ENCODE results near the gene VSTM2L. TPM values are rescaled to one million over a fixed set of nuclear protein-coding genes. Genes with fewer than 3 reads are reported as not detected.

The VSTM2L gene
- total RNA-seq, 1 donor from 2014 or later = 14.1 TPM

GRCh38 chr20:37907677-37908401 lies 4.9 kb downstream of the VSTM2L start:
- ATAC-seq (no peak), DNase-seq (no peak)
- H3K4me3 ChIP-seq = no peak overlapping the region
- H3K9me3 ChIP-seq = no peaks in the 10 kb centered on the region
- H3K4me1 ChIP-seq = peaks cover 13% of the 10 kb centered on the region
- no peak overlapping the region for H3K27ac ChIP-seq
- H3K36me3 ChIP-seq = no peaks in the 10 kb centered on the region
- peaks cover 32% of the 10 kb centered on the region for H3K27me3 ChIP-seq (ENCODE audit: low read depth)
- TF ChIP-seq, protein P1, sequence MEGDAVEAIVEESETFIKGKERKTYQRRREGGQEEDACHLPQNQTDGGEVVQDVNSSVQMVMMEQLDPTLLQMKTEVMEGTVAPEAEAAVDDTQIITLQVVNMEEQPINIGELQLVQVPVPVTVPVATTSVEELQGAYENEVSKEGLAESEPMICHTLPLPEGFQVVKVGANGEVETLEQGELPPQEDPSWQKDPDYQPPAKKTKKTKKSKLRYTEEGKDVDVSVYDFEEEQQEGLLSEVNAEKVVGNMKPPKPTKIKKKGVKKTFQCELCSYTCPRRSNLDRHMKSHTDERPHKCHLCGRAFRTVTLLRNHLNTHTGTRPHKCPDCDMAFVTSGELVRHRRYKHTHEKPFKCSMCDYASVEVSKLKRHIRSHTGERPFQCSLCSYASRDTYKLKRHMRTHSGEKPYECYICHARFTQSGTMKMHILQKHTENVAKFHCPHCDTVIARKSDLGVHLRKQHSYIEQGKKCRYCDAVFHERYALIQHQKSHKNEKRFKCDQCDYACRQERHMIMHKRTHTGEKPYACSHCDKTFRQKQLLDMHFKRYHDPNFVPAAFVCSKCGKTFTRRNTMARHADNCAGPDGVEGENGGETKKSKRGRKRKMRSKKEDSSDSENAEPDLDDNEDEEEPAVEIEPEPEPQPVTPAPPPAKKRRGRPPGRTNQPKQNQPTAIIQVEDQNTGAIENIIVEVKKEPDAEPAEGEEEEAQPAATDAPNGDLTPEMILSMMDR (IDR thresholded peaks at IDR 0.05) = no peak
- intact Hi-C loops (cut with DNase I) = no loop called here

- no peak for DNase-seq
- TF ChIP-seq, protein P1 (IDR thresholded peaks at IDR 0.05) = no peak
- Histone ChIP-seq H3K27ac (no peak overlapping the region), H3K36me3 (no peaks in the 10 kb centered on the region), H3K4me3 (no peak overlapping the region), H3K9me3 (no peaks in the 10 kb centered on the region), H3K27me3 (ENCODE audit: low read depth) (peaks cover 36% of the 10 kb centered on the region), H3K4me1 (peaks cover 10% of the 10 kb centered on the region)
- no peak for ATAC-seq
- intact Hi-C loops (cut with DNase I) = no loop called here
Measured at GRCh38 chr20:37911261-37911660, 8.3 kb downstream of the VSTM2L start.

GRCh38 chr20:37911838-37912281 lies 8.9 kb downstream of the VSTM2L start:
- DNase-seq = no peak
- Histone ChIP-seq H3K4me1 (peaks cover 10% of the 10 kb centered on the region), H3K4me3 (no peak overlapping the region), H3K9me3 (no peaks in the 10 kb centered on the region), H3K36me3 (no peaks in the 10 kb centered on the region), H3K27ac (no peak overlapping the region), H3K27me3 (ENCODE audit: low read depth) (peaks cover 42% of the 10 kb centered on the region)
- peak in 1 of 2 donors; percentile 53 for ATAC-seq
- TF ChIP-seq, protein P1 (IDR thresholded peaks at IDR 0.05) = no peak
- intact Hi-C loops (cut with DNase I) = no loop called here

- Histone ChIP-seq H3K4me1 (peaks cover 10% of the 10 kb centered on the region), H3K4me3 (no peak overlapping the region), H3K27me3 (ENCODE audit: low read depth) (peaks cover 43% of the 10 kb centered on the region), H3K27ac (no peak overlapping the region), H3K9me3 (no peaks in the 10 kb centered on the region), H3K36me3 (no peaks in the 10 kb centered on the region)
- no peak for DNase-seq
- TF ChIP-seq, protein P1 (IDR thresholded peaks at IDR 0.05) = no peak
- ATAC-seq = no peak
- intact Hi-C loops (cut with DNase I) = no loop called here
Measured at GRCh38 chr20:37912874-37913273, 9.9 kb downstream of the VSTM2L start.

DNA sequence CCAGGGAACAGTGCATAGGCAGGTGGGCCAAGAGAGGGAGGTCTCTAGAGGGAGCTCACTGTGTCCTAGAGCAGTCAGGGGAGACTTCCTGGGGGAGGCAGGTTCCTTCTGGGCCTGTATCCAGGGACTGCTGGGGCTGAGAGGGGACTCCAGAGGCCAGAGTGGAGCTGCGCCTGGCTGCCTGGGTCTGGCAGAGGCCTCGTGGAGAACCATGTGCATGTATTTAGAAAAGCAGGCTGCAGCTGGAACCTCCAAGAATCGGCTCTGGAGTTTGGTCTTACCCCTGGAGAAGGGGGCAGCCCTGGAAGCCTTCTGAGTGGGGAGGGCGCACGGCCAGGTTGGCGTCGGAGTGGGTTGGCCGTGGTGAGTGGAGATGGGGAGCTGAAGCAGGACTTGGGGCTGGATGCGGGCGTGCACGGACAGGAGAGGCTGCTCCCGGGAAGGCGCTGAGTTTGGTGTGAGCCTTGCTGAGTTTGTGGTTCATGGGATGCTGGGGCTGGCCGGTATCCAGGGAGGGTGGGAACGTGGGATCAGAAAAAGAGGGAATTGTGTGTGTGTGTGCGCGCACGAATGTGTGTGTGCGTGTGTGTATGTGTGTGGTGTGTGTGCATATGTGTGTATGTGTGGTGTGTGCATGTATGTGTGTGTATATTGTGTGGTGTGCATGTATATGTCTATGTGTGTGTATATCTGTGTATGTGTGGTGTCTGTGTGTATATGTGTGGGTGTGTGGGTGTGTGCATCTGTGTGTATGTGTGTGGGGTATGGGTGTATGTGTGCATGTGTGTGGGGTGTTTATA lies 10.8 kb downstream of the VSTM2L start:
- no peak for ATAC-seq
- H3K27ac ChIP-seq = no peak overlapping the region
- H3K4me1 ChIP-seq = peaks cover 10% of the 10 kb centered on the region
- H3K4me3 ChIP-seq = no peak overlapping the region
- H3K36me3 ChIP-seq = no peaks in the 10 kb centered on the region
- no peak for DNase-seq
- TF ChIP-seq, protein P1 (IDR thresholded peaks at IDR 0.05) = no peak
- H3K27me3 ChIP-seq (ENCODE audit: low read depth) = peaks cover 51% of the 10 kb centered on the region
- no peaks in the 10 kb centered on the region for H3K9me3 ChIP-seq
- intact Hi-C loops (cut with DNase I) = no loop called here

Measured in lower lobe of right lung (tissue), 2 donors.